Measurements from ENCODE around the gene NRG3.

Gene NRG3

DNA sequence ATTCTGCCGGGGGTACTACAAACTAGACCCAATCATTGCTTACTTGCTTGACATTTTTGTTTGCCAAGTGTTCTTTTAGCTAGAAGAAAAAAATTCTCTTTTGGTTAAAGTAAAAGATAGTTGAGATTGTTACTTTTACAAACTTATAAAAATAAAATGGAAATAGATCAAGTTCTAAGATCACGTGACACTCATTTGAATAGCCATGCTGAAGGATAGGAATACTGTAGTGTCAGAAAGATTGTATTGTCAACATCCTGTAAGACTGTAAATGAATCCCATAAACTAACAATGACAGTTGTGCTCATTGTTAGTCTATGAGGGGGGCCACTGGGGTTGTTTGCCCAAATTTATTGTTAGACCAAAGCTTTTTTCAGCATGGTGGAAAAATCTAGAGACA is 10.5 kb downstream of the NRG3 start:
- no peak for DNase-seq

DNA sequence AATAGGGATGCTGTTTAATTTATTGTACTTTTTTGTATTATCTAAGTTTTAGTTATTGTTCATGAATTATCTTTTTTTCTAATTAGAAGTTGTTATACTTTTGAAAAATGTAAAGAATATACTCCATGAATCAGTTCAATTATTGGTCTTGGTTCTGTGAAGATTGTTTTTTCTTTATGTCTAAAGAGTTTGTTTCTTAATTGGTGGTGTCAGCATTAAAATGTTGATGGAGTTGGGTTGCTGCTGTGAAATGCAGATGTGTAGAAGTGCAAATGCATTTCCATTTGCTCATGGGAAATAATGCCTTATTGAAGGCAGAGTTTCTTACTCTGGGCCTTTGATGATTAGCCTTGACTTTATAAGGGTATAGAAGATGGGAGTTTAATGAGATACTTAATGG is 11.9 kb downstream of the NRG3 start:
- no peak for DNase-seq

GRCh38 chr10:81889181-81889769 is 14.3 kb downstream of the NRG3 start:
- DNase-seq = no peak

- DNase-seq = no peak
Measured at GRCh38 chr10:81894616-81895015, 19.6 kb downstream of the NRG3 start.

DNA sequence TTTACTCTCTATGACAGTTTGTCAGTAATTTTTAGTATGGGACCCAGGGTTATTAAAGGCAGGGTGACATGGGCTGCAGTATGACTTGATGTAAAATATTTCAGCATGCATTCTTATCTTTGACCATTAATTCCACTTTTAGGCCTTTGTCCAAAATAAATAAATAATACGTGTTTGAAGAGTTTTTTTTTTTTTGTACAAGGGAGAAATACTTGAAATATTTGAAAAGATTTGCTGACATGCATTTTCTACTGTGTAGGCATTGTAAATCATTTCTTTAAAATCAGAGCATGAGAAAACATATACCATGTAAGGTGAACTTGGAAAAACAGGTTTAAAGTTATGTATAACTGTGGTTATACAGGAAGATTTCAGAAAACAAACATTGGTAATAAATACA is 23.5 kb downstream of the NRG3 start:
- no peak for DNase-seq

- no peak for DNase-seq
Measured at GRCh38 chr10:81900989-81901388, 26.0 kb downstream of the NRG3 start.

GRCh38 chr10:81903472-81903871 is 28.5 kb downstream of the NRG3 start:
- DNase-seq = no peak

- DNase-seq = no peak
Measured at GRCh38 chr10:81905161-81905560, 30.2 kb downstream of the NRG3 start.

DNA sequence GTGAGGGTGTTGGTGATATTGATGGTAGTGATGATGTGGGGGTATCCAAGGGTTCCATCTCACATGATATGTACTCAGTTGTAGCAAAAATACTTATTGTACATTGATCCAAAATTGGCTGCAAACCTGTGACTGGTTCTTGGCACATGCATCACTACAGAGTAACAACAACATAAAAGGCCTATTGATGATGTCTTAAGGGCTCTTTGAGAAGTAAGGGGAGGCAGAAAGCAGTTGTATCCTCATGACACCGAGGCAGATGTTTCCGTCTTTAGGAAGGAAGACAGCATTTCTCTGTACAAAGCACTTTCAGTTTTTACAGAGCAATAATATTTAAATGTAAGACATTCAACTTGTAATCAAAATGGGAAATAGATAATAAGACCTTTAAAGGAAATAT is 34.5 kb downstream of the NRG3 start:
- DNase-seq = no peak

DNA sequence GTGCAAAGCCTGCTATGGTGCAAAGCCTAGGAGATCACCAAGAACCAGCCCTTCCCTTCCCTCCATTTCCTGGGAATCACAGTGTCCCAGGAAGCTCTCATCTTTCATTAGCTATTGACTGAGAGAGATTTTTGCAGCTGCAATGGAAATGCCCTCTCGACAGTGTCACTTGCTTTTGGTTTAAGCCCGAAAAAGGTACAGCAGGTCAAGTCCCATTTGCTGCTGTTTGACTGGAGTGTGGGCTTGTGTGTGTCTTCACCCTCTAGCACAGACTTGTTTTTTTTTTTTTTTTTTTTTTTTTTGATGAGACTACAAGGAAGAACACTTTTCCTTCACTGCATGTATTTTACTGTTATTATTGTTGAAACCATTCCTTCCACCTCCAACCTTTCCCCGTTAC is 36.3 kb downstream of the NRG3 start:
- DNase-seq = no peak

GRCh38 chr10:81914736-81915503 is 39.9 kb downstream of the NRG3 start:
- DNase-seq = no peak

DNA sequence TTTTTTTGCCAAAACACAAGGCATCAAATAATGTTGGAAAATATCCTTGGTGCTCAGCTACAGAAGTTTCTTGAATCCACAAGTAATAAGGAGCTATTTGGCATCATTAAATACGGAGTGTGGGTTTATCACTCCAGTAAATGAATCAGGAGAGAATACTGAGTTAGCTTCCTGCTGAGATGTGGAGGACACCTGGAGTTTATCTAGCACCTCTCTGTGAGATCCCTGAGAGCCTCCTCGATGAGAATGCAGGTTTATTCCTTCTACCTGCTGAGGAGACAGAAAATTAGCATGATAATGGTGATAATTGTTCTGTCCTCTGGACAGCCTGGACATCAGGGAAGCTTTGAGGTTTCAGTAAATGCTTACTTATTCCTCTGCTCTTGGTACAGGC is 40.5 kb downstream of the NRG3 start:
- DNase-seq = no peak

DNA sequence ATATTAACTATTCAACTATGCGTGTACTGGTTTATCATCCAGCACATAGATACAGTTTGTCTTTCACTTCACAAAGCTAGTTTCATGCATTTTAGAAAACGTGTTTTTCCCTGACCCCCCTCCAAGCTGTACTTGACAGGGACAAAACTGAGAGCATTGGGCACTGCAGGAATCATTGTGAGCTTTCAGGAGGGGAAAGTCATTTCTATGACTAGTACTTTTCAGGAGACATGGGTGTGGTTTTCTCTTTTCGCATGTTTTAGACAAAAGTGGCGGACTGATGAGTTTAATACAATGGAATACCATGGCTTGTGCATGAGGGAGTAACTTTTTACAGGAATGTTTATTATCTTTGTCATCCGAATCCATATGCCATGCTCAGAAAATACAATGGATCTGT is 42.7 kb downstream of the NRG3 start:
- no peak for DNase-seq

GRCh38 chr10:81918766-81919165 is 43.8 kb downstream of the NRG3 start:
- no peak for DNase-seq

DNA sequence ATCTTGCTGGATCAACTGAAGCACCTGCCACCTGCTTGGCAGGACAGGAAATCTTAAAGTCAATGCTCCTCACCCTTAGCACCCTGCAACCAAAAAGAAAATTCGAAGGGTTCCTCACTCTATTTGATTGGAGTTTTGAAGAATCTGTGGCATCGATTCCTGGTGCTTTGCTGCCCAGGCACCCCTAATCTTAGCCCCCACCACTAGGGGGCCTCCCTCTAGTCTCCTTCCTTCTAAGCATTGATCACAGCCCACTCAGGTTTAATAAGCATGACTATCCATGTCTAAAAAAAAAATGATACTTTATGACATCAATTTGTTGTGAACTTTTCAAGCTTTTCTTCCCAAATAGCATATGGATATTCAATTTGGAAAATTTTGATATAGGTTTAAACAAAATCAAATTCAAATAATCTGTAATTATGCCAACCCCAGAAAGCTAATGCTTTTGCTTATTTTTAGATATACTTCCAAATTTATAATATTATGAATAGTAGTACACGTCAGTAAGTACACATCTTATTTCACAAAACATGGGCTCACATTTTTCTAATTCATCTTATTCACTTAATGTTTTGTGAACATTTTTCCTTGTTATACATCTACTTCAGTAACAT is 45.3 kb downstream of the NRG3 start:
- no peak for DNase-seq

DNA sequence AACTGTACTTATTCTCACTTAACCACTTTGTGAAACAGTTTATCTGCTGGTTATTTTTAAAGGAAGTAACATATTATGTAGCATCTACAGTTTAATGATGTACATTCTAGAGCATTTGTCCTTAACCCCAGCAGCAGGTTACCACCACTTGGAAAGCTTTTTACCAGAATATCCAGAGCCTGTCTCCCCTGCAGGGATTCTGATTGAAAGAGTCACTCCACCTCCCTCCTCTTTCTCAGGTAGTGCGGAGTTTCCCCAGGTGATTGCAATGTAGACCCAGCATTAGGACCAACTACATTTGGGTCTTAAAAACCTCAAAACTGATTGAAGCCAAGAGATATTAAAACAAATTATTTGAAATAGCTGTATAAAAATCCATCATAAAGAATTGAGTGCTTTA is 53.1 kb downstream of the NRG3 start:
- DNase-seq = no peak

- no peak for DNase-seq
Measured at GRCh38 chr10:81943583-81943982, 68.6 kb downstream of the NRG3 start.

DNA sequence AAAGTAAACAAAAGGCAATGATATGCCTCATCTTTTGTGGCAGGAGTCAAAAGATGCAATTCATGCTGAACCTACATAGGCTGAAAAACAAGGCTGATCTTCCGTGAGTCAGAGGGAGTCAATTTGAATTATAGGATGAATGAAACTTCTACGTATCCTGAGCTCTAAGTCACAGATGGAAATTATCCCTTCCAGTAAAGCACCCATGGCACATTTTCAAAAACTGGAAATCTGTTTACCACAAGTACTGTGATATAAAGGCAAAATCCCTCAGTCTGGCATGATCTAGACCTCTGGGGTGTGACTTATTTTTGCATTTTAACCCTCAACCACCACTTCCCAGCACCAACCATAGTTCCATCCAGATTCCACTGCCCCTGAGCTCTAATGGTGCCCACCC is 69.6 kb downstream of the NRG3 start:
- no peak for DNase-seq

- no peak for DNase-seq
Measured at GRCh38 chr10:81949283-81949682, 74.3 kb downstream of the NRG3 start.

DNA sequence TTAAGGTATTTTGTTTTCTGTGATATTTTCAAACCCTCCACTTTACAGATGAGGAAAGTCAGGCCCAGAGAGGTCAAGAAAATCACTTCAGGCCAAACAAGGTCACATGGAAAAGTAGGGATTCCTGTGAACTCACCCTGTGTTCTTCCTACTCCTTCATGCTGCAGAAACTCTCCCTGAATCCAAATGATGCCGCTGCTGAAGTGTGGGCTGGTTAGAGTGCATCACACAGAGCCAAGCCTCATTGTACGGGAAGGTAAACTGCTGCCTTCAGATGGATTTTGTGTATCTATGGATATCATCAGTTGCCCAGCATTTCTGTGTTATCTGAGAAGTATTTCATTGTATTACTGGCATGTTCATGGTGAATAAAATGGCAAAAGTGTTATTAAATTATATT is 75.4 kb downstream of the NRG3 start:
- DNase-seq = no peak

DNA sequence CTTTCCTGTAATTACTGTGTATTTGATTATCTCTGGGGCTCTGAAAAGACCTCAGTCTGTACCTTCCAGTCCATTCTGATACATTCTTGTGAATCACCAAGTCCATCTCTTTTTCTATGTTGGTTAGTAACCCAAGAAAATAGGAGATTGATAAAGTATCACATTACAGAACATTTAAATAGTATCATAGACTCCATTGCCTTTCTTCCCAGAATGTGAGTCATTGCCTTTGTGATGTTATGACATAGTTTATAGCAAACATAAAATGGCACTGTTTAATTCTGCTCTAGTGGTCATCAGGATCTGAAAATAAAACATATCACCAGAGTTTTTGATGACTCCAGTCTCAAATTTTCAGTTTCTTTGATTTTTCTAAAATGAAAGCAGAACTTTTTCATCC is 78.4 kb downstream of the NRG3 start:
- DNase-seq = no peak

DNA sequence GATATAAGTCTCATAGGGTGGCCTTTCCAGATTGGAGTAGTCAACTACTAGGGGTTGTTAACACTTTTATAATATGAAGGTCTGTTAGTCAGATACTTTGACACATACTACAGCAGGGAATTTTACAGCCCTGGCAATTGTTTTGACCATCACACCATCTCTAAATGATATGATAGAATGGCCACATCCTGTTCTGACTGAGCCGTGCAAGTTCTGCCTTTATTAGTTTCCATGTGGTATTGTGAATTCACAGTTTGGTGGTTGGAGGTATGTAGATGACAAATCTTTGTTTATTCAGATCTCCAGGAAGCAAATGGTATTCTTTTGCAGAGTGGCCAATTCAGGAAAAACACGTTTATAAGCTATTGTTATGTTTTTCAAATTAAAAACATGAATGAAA is 83.0 kb downstream of the NRG3 start:
- DNase-seq = no peak

DNA sequence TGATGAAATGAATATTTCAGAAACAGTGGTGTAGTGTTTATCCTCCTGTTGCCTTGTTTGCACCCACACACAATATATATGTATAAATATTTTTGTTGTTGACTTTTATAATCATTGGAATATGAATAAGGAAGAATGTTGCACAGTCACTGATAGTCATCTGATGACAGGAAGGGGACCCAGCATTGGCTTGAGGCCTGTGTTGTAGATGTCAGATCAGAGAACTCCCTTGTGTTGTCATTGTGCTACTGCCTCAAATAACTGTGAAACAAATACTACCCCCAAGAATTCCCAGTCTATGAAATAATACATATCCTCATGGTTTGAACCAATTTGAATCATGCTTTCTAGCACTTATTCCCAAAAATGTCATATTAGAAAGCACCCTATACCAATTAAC is 84.0 kb downstream of the NRG3 start:
- DNase-seq = no peak

DNA sequence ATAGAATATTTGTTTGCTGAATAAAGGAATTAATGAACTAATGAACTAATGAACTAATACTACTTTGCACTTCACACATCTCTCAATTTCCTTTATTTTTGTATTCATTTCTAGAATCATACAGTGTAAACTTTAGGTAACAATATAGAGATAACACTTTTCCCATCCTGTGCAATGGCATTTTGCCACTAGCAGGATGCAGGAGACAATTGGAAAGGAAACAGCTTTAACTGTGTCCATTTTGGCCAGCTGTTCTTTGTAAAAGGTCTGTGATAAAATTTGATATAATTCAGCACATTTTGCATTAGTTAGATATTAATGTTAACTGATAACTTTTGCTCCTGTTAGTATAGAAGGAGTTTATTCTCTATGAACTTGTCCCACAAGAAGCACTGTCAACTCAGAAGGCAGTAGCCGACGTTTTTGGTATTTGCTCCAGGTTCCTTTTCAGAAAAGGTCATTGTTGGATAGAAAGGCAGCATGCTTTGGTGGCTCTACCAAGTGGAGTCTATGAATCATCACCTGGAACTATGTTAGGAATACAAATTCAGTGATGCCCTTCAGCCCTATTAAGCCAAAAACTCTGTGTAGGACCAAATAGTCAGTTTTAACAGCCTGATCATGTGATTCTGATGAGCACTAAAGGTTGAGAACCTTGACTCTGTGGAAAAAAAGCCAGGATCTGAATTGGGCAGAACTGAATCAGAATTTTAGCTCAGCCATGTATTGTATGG is 86.6 kb downstream of the NRG3 start:
- DNase-seq = no peak

Data from CD4-positive, alpha-beta T cell treated with Interleukin-17A for 4 hours (primary cell).